Keratinocyte (primary cell): Measurements from ENCODE around the gene MT2A. TPM values are rescaled to one million over a fixed set of nuclear protein-coding genes. Genes with fewer than 3 reads are reported as not detected.
"Not testable (repeated sequence)": the region's sequence is repeated elsewhere in the genome, so short reads cannot be mapped to it uniquely, and the experiment has no call there.

Experiments used
- DNase-seq: peaks from one replicate; pipeline ENCODE4 v3.0.0-alpha.2; 2011; ENCODE audit warnings: low read depth, missing footprints, low spot score
- FAIRE-seq: peaks from 2 replicates; lab custom pipeline; 2011; peaks lifted over from hg19 to GRCh38; lab: Jason Lieb, UNC
- H2AFZ ChIP-seq: 2 replicates; pipeline ENCODE4 v1.6.0; 2012; ENCODE audit warnings: low read length, control low read depth, inconsistent platforms; ENCODE audit not compliant: control insufficient read depth
- H3K27ac ChIP-seq: 2 replicates; pipeline ENCODE4 v1.5.1; 2011; ENCODE audit warnings: low read length; ENCODE audit not compliant: control insufficient read depth, insufficient read depth
- H3K27me3 ChIP-seq: 3 replicates; pipeline ENCODE4 v1.6.0; 2011; ENCODE audit warnings: low read length; ENCODE audit not compliant: control insufficient read depth, insufficient read depth; ENCODE audit errors: extremely low read depth
- H3K36me3 ChIP-seq, 2 experiments: 2 replicates in 1 of 2; 3 replicates in 1 of 2; pipeline ENCODE4 v1.5.1; 2011; ENCODE audit warnings: low read length in 2 of 2, mild to moderate bottlenecking in 1 of 2; ENCODE audit not compliant: control insufficient read depth in 2 of 2, insufficient read depth in 2 of 2; ENCODE audit errors: extremely low read depth in 1 of 2
- H3K4me1 ChIP-seq: 3 replicates; pipeline ENCODE4 v1.5.1; 2011; ENCODE audit warnings: low read length; ENCODE audit not compliant: control insufficient read depth, insufficient read depth; ENCODE audit errors: extremely low read depth
- H3K4me2 ChIP-seq: 3 replicates; pipeline ENCODE4 v1.6.0; 2011; ENCODE audit warnings: low read depth, low read length; ENCODE audit not compliant: control insufficient read depth, insufficient read depth; ENCODE audit errors: extremely low read depth
- H3K4me3 ChIP-seq, 3 experiments: fragments of 200-600 bp in 1 of 3; sonication (generic) in 1 of 3; 2 replicates in 2 of 3; 3 replicates in 1 of 3; pipeline ENCODE4 v1.5.1; 2011 to 2016; ENCODE audit warnings: low read length in 3 of 3, mild to moderate bottlenecking in 3 of 3, control low read depth in 2 of 3, inconsistent platforms in 1 of 3, low read depth in 1 of 3, mixed read lengths in 1 of 3, mixed run types in 1 of 3, moderate library complexity in 1 of 3; ENCODE audit not compliant: control insufficient read depth in 2 of 3, insufficient read depth in 2 of 3; ENCODE audit errors: extremely low read depth in 1 of 3
- H3K79me2 ChIP-seq: 2 replicates; pipeline ENCODE4 v1.6.0; 2012; ENCODE audit warnings: low read length; ENCODE audit not compliant: control insufficient read depth, insufficient read depth
- H3K9ac ChIP-seq: 3 replicates; pipeline ENCODE4 v1.6.0; 2011; ENCODE audit warnings: low read length; ENCODE audit not compliant: control insufficient read depth, insufficient read depth; ENCODE audit errors: extremely low read depth
- H3K9me1 ChIP-seq: 3 replicates; pipeline ENCODE4 v1.6.0; 2011; ENCODE audit warnings: low read length; ENCODE audit not compliant: control insufficient read depth, insufficient read depth; ENCODE audit errors: extremely low read depth
- H3K9me3 ChIP-seq: 2 replicates; pipeline ENCODE4 v1.5.1; 2012; ENCODE audit warnings: low read depth, low read length; ENCODE audit not compliant: control insufficient read depth
- H4K20me1 ChIP-seq: 3 replicates; pipeline ENCODE4 v1.6.0; 2011; ENCODE audit warnings: low read length; ENCODE audit not compliant: control insufficient read depth, insufficient read depth; ENCODE audit errors: extremely low read depth
- EZH2 ChIP-seq: IDR thresholded peaks from one replicate; pipeline ENCODE4 v1.6.1; 2012; ENCODE audit warnings: inconsistent platforms, mild to moderate bottlenecking, low read length, moderate library complexity
- dilution Hi-C: fragments of 300-500 bp; cut with MboI; formaldehyde crosslinking; loops from one replicate; pipeline ENCODE4 v1.7.0; 2020; ENCODE audit warnings: low sequenced_read_pairs; ENCODE audit not compliant: extremely low pct_ligation_motif_present
- polyA plus RNA-seq, 5 experiments: library from polyadenylated mRNA; depleted of rRNA in 3 of 5; stranded (reverse) in 3 of 5; stranded (forward) in 1 of 5; unstranded in 1 of 5; fragments of >200 nt; gene quantifications; 1 replicate in 1 of 5; 2 replicates in 3 of 5; 3 replicates in 1 of 5; pipeline versions ENCODE4 v1.2.1 to v1.2.3, GENCODE V29; 2011 to 2012; ENCODE audit warnings: missing spikeins in 2 of 5, low read depth in 1 of 5, low replicate concordance in 1 of 5
- TF ChIP-seq, protein P1 (sequence below), 3 experiments: IDR thresholded peaks in 1 of 3; conservative IDR thresholded peaks in 1 of 3; optimal IDR thresholded peaks in 1 of 3; 2 replicates in 2 of 3; 3 replicates in 1 of 3; pipeline versions ENCODE3 to v1.5.1; 2011; ENCODE audit warnings: low read length in 3 of 3, mild to moderate bottlenecking in 3 of 3, moderate library complexity in 2 of 3, control low read depth in 1 of 3, inconsistent platforms in 1 of 3; ENCODE audit not compliant: insufficient read depth in 2 of 3; ENCODE audit errors: extremely low read depth in 1 of 3

MT2A gene
- polyA plus RNA-seq, 1 donor (not counting 4 experiments of a cell fraction or from before 2014, with no cell fraction given): 990 TPM

- dilution Hi-C loops, DNase-seq, FAIRE-seq: not testable (repeated sequence)
Measured at GRCh38 chr16:56623184-56623583, 14.8 kb downstream of the MT2A start.

GRCh38 chr16:56623637-56624036 lies 15.3 kb downstream of the MT2A start:
- Histone ChIP-seq H3K9me1 (no peaks in the 10 kb centered on the region), H3K9ac (no peak overlapping the region), H3K9me3 (no peaks in the 10 kb centered on the region), H4K20me1 (peaks cover 3% of the 10 kb centered on the region), H2AFZ (no peak overlapping the region), H3K4me3 (no peak overlapping the region), H3K4me2 (no peak overlapping the region), H3K27ac (no peak overlapping the region), H3K79me2 (peaks cover 9% of the 10 kb centered on the region), H3K36me3 (no peaks in the 10 kb centered on the region), H3K27me3 (no peaks in the 10 kb centered on the region), H3K4me1 (peaks cover 10% of the 10 kb centered on the region)
- no peak for TF ChIP-seq EZH2
- TF ChIP-seq, protein P1, sequence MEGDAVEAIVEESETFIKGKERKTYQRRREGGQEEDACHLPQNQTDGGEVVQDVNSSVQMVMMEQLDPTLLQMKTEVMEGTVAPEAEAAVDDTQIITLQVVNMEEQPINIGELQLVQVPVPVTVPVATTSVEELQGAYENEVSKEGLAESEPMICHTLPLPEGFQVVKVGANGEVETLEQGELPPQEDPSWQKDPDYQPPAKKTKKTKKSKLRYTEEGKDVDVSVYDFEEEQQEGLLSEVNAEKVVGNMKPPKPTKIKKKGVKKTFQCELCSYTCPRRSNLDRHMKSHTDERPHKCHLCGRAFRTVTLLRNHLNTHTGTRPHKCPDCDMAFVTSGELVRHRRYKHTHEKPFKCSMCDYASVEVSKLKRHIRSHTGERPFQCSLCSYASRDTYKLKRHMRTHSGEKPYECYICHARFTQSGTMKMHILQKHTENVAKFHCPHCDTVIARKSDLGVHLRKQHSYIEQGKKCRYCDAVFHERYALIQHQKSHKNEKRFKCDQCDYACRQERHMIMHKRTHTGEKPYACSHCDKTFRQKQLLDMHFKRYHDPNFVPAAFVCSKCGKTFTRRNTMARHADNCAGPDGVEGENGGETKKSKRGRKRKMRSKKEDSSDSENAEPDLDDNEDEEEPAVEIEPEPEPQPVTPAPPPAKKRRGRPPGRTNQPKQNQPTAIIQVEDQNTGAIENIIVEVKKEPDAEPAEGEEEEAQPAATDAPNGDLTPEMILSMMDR (optimal IDR thresholded peaks at IDR 0.05 in 1 of 3, IDR thresholded peaks at IDR 0.05 in 1 of 3, conservative IDR thresholded peaks at IDR 0.05 in 1 of 3; ENCODE audit: extremely low read depth in 1 of 3, insufficient read depth in 2 of 3, low read length in 3 of 3): no peak
- FAIRE-seq (no peak), DNase-seq (no peak)
- dilution Hi-C loops: no loop called here

More at GRCh38 chr16:56623184-56623583, 14.8 kb downstream of the MT2A start:
- H3K79me2 ChIP-seq, H3K4me1 ChIP-seq, H3K36me3 ChIP-seq, H2AFZ ChIP-seq, H3K27me3 ChIP-seq, H3K9ac ChIP-seq, H3K9me3 ChIP-seq, H3K9me1 ChIP-seq, H4K20me1 ChIP-seq, H3K4me2 ChIP-seq, H3K4me3 ChIP-seq, H3K27ac ChIP-seq: not testable (repeated sequence)
